Measurements from ENCODE around the gene EPHB6. TPM values are rescaled to one million over a fixed set of nuclear protein-coding genes. Genes with fewer than 3 reads are reported as not detected.

The EPHB6 gene
- total RNA-seq, 2 experiments from 2014 or later = 28.6 to 29.1 TPM

- no peaks in the 10 kb centered on the region for H3K36me3 Mint-ChIP-seq (ENCODE audit: low read depth)
- no peak for DNase-seq
- no peak overlapping the region for H3K4me3 Mint-ChIP-seq
- ChIA-PET POLR2A (no interaction called here), CTCF (interaction anchor here (1.3 kb wide), 1 partner anchor 58 kb away, joined by 4 read pairs; no protein-coding TSS in a partner anchor)
- no peaks in the 10 kb centered on the region for H3K27me3 Mint-ChIP-seq
- H3K27ac Mint-ChIP-seq = no peak overlapping the region
- H3K9me3 Mint-ChIP-seq = no peaks in the 10 kb centered on the region
- H3K4me1 Mint-ChIP-seq = peaks cover 4% of the 10 kb centered on the region
Measured at GRCh38 chr7:142869434-142869833, 14.6 kb downstream of the EPHB6 start.

DNA sequence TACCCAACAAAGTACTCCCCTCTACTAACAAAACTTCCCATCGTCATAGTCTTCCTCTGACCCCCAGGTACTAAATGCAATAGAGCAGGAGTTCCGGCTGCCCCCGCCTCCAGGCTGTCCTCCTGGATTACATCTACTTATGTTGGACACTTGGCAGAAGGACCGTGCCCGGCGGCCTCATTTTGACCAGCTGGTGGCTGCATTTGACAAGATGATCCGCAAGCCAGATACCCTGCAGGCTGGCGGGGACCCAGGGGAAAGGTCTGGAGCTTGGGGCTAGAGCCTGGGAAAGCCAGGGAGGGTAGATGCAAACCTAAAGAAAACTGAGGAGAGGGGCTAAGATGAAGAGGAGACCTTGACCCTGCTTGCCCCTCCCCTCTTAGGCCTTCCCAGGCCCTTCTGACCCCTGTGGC, 15.3 kb downstream of the EPHB6 start:
- CTCF ChIA-PET = no interaction called here

GRCh38 chr7:142870566-142871259, 15.8 kb downstream of the EPHB6 start:
- H3K27ac Mint-ChIP-seq = no peak overlapping the region
- peaks cover 4% of the 10 kb centered on the region for H3K4me1 Mint-ChIP-seq
- POLR2A ChIA-PET = no interaction called here
- no peak for DNase-seq
- no peak overlapping the region for H3K4me3 Mint-ChIP-seq
- CTCF ChIA-PET = no interaction called here
- H3K36me3 Mint-ChIP-seq (ENCODE audit: low read depth) = no peaks in the 10 kb centered on the region
- no peaks in the 10 kb centered on the region for H3K9me3 Mint-ChIP-seq
- H3K27me3 Mint-ChIP-seq = no peaks in the 10 kb centered on the region

More for the DNA sequence above, 15.3 kb downstream of the EPHB6 start:
- Mint-ChIP-seq H3K27me3 (no peaks in the 10 kb centered on the region), H3K4me1 (peaks cover 4% of the 10 kb centered on the region), H3K4me3 (no peak overlapping the region), H3K27ac (no peak overlapping the region), H3K36me3 (ENCODE audit: low read depth) (no peaks in the 10 kb centered on the region), H3K9me3 (no peaks in the 10 kb centered on the region)
- DNase-seq = no peak
- POLR2A ChIA-PET = no interaction called here

DNA sequence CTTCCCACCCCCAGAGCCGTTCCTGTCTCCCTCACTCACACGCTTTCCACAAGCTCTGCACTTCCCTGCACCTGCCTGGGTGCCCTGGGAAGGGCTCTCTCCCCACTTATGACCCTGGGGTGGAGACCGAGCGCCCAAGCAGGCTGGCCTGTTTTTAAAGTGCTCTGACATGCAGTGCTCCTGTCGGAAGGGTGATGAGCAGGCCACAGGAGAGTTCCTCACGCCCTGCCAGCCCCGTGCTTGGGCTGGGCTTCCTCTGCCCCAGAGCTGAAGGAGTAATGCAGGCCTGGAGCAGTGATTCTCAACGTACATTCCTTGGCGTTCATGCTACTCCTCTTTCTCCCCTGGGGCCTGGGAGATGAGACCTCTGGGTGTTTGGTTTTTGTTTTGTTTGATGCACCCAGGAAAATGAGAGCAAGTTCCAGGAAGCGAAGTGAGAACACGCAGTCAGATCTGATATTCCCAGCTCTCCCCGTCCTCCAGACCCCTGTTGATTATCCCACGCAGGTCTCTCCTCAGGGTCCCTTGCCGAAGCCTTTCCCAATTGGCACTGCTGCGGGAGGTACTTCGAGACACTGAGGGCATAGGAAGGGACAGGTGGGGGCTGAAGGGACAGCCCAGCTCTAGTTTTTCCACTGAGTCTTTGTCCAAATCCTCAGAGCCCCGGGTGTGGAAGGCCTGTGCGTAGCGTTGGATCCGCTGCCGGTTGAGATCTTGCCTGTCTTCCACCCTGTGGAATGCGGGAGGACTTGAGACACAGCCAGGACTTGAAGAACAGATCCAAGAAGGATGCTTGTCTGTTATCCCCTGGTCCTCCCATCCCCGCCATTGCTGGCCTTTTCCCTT, 16.6 kb downstream of the EPHB6 start:
- Mint-ChIP-seq H3K27me3 (no peaks in the 10 kb centered on the region), H3K4me1 (no peaks in the 10 kb centered on the region), H3K9me3 (no peaks in the 10 kb centered on the region), H3K4me3 (no peak overlapping the region), H3K27ac (no peak overlapping the region), H3K36me3 (ENCODE audit: low read depth) (no peaks in the 10 kb centered on the region)
- ChIA-PET POLR2A (no interaction called here), CTCF (interaction anchor here (1.2 to 1.4 kb wide), 2 partner anchors 11 to 18 kb away, joined by 3 read pairs; no protein-coding TSS in a partner anchor)
- DNase-seq = no peak

- no peak for DNase-seq
- POLR2A ChIA-PET = no interaction called here
Measured at GRCh38 chr7:142872106-142872675, 17.3 kb downstream of the EPHB6 start.

DNA sequence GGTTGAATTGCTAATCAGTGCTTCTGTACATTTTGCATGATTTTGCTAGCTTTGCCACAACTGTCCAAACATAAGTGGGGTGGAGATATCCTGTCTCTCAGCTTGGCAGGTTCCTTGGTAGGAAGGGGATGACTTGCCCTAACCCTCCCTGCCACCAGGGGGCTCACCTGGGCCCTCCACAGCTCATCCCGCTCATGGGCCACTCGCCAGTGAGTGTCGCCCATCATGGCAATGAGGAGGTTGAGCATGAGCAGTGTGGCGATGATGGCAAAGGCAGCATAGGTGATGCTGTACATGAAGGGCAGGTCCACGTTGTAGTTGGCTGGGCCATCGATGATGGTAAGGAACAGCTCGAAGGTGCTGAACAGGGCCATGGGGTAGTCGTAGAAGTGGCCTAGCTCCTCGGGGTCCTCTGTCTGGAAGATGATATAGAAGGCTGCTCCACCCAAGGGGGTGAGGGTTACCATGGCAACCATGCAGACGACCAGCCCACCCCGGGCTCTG, 18.5 kb downstream of the EPHB6 start:
- Mint-ChIP-seq H3K4me1 (no peaks in the 10 kb centered on the region), H3K4me3 (no peak overlapping the region), H3K27me3 (no peaks in the 10 kb centered on the region), H3K9me3 (no peaks in the 10 kb centered on the region), H3K36me3 (ENCODE audit: low read depth) (no peaks in the 10 kb centered on the region), H3K27ac (no peak overlapping the region)
- CTCF ChIA-PET = interaction anchor here (0.5 to 1.4 kb wide), 10 partner anchors 9 to 248 kb away, joined by 3 to 4 read pairs (median 3); no protein-coding TSS in a partner anchor
- peak; percentile 31 for DNase-seq
- POLR2A ChIA-PET = interaction anchor here (0.7 kb wide), 2 partner anchors 32 to 498 kb away, joined by 3 read pairs; no protein-coding TSS in a partner anchor

More at GRCh38 chr7:142872106-142872675, 17.3 kb downstream of the EPHB6 start:
- H3K9me3 Mint-ChIP-seq = no peaks in the 10 kb centered on the region
- CTCF ChIA-PET = interaction anchor here (0.9 to 1.4 kb wide), 4 partner anchors 10 to 18 kb away, joined by 3 read pairs; no protein-coding TSS in a partner anchor
- H3K27me3 Mint-ChIP-seq = no peaks in the 10 kb centered on the region
- no peak overlapping the region for H3K27ac Mint-ChIP-seq
- no peaks in the 10 kb centered on the region for H3K4me1 Mint-ChIP-seq
- no peaks in the 10 kb centered on the region for H3K36me3 Mint-ChIP-seq (ENCODE audit: low read depth)
- no peak overlapping the region for H3K4me3 Mint-ChIP-seq

DNA sequence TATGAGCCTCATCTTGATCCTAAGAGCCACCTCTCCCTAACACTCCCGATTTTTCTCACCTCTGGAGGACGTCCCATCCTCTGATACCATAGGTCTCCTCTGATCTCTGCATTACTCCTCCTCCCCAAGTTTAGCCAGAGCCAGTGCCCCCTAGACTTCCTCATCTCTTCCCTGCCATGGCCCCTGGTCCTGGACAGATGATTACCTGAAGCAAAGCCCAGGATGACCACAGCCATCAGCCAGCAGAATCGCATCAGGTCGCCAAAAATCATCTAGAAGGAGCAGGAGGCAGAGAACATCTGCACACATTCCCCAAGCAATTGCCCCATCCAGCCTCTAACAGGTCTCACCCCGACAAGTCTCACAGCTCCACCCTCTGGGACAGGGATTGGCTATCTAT, 19.0 kb downstream of the EPHB6 start:
- DNase-seq = no peak
- ChIA-PET POLR2A (no interaction called here), CTCF (interaction anchor here (0.5 to 1.0 kb wide), 3 partner anchors 16 to 32 kb away, joined by 3 to 4 read pairs (median 3); no protein-coding TSS in a partner anchor)
- H3K4me1 Mint-ChIP-seq = no peaks in the 10 kb centered on the region
- H3K27ac Mint-ChIP-seq = no peak overlapping the region
- no peaks in the 10 kb centered on the region for H3K27me3 Mint-ChIP-seq
- H3K36me3 Mint-ChIP-seq (ENCODE audit: low read depth) = no peaks in the 10 kb centered on the region
- H3K4me3 Mint-ChIP-seq = no peak overlapping the region
- no peaks in the 10 kb centered on the region for H3K9me3 Mint-ChIP-seq

DNA sequence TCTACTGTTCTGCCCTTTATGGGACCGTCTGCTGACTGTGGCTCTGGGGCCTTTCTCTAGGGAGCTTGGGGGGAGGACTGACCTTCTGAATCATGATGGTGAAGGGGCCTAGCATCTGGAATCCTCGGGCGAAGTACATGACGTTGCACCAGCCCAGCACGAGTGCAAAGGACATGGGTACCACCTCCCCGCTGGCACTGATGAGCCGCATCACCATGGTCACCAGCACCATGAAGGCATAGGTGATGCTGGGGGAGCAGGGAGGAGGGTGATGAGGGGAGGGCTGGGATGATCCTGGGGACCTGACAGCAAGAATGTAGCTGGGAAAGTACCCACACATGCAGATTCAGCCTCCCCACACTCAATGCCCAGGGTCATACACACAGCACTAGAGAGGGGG, 19.5 kb downstream of the EPHB6 start:
- no peaks in the 10 kb centered on the region for H3K36me3 Mint-ChIP-seq (ENCODE audit: low read depth)

GRCh38 chr7:142874837-142875236, 20.0 kb downstream of the EPHB6 start:
- Mint-ChIP-seq H3K27ac (no peak overlapping the region), H3K36me3 (ENCODE audit: low read depth) (no peaks in the 10 kb centered on the region), H3K27me3 (peaks cover 6% of the 10 kb centered on the region), H3K4me3 (no peak overlapping the region), H3K4me1 (no peaks in the 10 kb centered on the region), H3K9me3 (no peaks in the 10 kb centered on the region)
- ChIA-PET POLR2A (no interaction called here), CTCF (no interaction called here)
- DNase-seq = no peak

More for the DNA sequence above, 19.5 kb downstream of the EPHB6 start:
- no peaks in the 10 kb centered on the region for H3K9me3 Mint-ChIP-seq
- H3K4me1 Mint-ChIP-seq = no peaks in the 10 kb centered on the region
- no peak overlapping the region for H3K27ac Mint-ChIP-seq
- H3K4me3 Mint-ChIP-seq = no peak overlapping the region
- peaks cover 2% of the 10 kb centered on the region for H3K27me3 Mint-ChIP-seq
- no peak for DNase-seq
- POLR2A ChIA-PET = no interaction called here
- CTCF ChIA-PET = no interaction called here

DNA sequence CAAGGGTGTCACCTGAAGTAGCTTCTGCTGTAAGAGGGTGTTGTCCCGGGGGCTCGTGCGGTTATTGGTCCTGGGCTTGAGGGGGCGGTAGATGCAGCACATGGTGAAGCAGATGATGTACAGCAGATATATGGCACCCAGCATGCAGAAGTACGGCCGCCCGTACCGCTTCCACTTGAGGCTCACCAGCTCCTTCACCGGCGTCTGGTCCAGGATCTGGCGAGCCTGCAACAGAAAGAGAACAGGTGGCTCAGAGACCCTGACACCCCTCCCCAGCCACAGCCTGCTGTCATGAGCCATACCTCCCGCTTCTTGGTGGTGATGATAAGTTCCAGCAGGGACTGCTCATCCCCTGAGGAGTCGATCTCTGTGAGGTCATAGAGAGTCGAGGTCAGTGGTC, 20.6 kb downstream of the EPHB6 start:
- Mint-ChIP-seq H3K4me3 (no peak overlapping the region), H3K36me3 (ENCODE audit: low read depth) (no peaks in the 10 kb centered on the region), H3K9me3 (no peaks in the 10 kb centered on the region), H3K27me3 (peaks cover 10% of the 10 kb centered on the region), H3K4me1 (no peaks in the 10 kb centered on the region), H3K27ac (no peak overlapping the region)
- no peak for DNase-seq
- ChIA-PET POLR2A (no interaction called here), CTCF (no interaction called here)

GRCh38 chr7:142876236-142876960, 21.5 kb downstream of the EPHB6 start:
- CTCF ChIA-PET = interaction anchor here (0.8 to 1.4 kb wide), 2 partner anchors 19 to 116 kb away, joined by 3 read pairs; no protein-coding TSS in a partner anchor
- no peaks in the 10 kb centered on the region for H3K36me3 Mint-ChIP-seq (ENCODE audit: low read depth)
- DNase-seq = no peak
- peaks cover 12% of the 10 kb centered on the region for H3K27me3 Mint-ChIP-seq
- no peak overlapping the region for H3K4me3 Mint-ChIP-seq
- H3K27ac Mint-ChIP-seq = no peak overlapping the region
- no peaks in the 10 kb centered on the region for H3K4me1 Mint-ChIP-seq
- H3K9me3 Mint-ChIP-seq = no peaks in the 10 kb centered on the region
- POLR2A ChIA-PET = no interaction called here
